NCI-H345 (cell line): Measurements from ENCODE around the gene TREX2.
A peak's percentile ranks its signal among the peaks of the same experiment; 100 is the strongest.

ENCODE experiments used
- DNase-seq: peaks from one replicate; lab custom pipeline; 2025; lab: John Stamatoyannopoulos, UW

The TREX2 gene

GRCh38 chrX:153456161-153456560, 10.3 kb upstream of the TREX2 start:
- no peak for DNase-seq

- DNase-seq, result no peak
Observed at GRCh38 chrX:153455571-153455970, 9.7 kb upstream of the TREX2 start.

- no peak for DNase-seq
Observed at GRCh38 chrX:153454901-153455550, 9.2 kb upstream of the TREX2 start.

- no peak for DNase-seq
Observed at GRCh38 chrX:153450949-153451277, 5.1 kb upstream of the TREX2 start.

- no peak for DNase-seq
Observed at GRCh38 chrX:153450114-153450948, 4.5 kb upstream of the TREX2 start.

- DNase-seq, result no peak
Observed at GRCh38 chrX:153449368-153450113, 3.7 kb upstream of the TREX2 start.

GRCh38 chrX:153448556-153449367, 2.9 kb upstream of the TREX2 start:
- DNase-seq, result no peak

- DNase-seq, result no peak
Observed at GRCh38 chrX:153447581-153447960, 1.7 kb upstream of the TREX2 start.

GRCh38 chrX:153446950-153447580, 1.2 kb upstream of the TREX2 start:
- no peak for DNase-seq

- DNase-seq, result no peak
Observed at GRCh38 chrX:153446636-153446936, 730 bp upstream of the TREX2 start.

GRCh38 chrX:153445106-153445855, 575 bp downstream of the TREX2 start:
- no peak for DNase-seq

- DNase-seq, result no peak
Observed at GRCh38 chrX:153444333-153445011, 1.4 kb downstream of the TREX2 start.

- no peak for DNase-seq
Observed at GRCh38 chrX:153443476-153444332, 2.2 kb downstream of the TREX2 start.

- DNase-seq, result no peak
Observed at GRCh38 chrX:153442463-153442862, 3.4 kb downstream of the TREX2 start.

- no peak for DNase-seq
Observed at GRCh38 chrX:153441981-153442380, 3.9 kb downstream of the TREX2 start.

GRCh38 chrX:153441296-153441695, 4.6 kb downstream of the TREX2 start:
- no peak for DNase-seq

GRCh38 chrX:153440556-153441135, 5.2 kb downstream of the TREX2 start:
- peak; percentile 2 for DNase-seq

- DNase-seq, result no peak
Observed at GRCh38 chrX:153439977-153440376, 5.9 kb downstream of the TREX2 start.

GRCh38 chrX:153438532-153438931, 7.3 kb downstream of the TREX2 start:
- DNase-seq, result peak; percentile 12
